ENCODE measurements around the gene DUSP21.

DNA sequence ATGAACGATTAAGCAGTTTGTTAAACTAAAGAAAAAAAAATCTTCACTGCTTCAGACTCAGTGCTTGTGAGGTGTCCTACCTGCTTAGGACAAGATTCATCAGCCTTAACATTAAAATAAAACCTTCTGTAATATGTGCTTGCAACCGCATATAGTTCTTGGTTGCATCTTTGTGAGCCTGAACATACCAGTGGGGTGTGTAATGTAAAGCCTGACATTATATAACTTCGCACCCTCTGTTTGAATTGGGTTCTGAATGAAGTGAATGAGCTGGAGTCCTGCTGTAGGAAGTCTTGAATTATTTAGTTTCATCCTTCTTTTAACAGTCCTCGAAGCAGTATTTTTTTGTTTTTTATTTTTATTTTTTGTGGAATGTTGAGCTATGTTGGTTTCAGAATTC, 32.3 kb downstream of the DUSP21 start:
- TF ChIP-seq, protein P1, sequence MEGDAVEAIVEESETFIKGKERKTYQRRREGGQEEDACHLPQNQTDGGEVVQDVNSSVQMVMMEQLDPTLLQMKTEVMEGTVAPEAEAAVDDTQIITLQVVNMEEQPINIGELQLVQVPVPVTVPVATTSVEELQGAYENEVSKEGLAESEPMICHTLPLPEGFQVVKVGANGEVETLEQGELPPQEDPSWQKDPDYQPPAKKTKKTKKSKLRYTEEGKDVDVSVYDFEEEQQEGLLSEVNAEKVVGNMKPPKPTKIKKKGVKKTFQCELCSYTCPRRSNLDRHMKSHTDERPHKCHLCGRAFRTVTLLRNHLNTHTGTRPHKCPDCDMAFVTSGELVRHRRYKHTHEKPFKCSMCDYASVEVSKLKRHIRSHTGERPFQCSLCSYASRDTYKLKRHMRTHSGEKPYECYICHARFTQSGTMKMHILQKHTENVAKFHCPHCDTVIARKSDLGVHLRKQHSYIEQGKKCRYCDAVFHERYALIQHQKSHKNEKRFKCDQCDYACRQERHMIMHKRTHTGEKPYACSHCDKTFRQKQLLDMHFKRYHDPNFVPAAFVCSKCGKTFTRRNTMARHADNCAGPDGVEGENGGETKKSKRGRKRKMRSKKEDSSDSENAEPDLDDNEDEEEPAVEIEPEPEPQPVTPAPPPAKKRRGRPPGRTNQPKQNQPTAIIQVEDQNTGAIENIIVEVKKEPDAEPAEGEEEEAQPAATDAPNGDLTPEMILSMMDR (IDR thresholded peaks at IDR 0.05 in 4 of 5, conservative IDR thresholded peaks at IDR 0.05 in 1 of 5), result no peak
- TF ChIP-seq POLR2A (IDR thresholded peaks at IDR 0.05), result no peak

All from gastrocnemius medialis (tissue), 4 donors.